Fibroblast of skin of scalp (primary cell): ENCODE results near the gene CDKN3.
A peak's percentile ranks its signal among the peaks of the same experiment; 100 is the strongest.
"Not testable (repeated sequence)": the region's sequence is repeated elsewhere in the genome, so short reads cannot be mapped to it uniquely, and the experiment has no call there.

Experiments
- DNase-seq: peaks from one replicate; pipeline ENCODE4 v3.0.0-alpha.2; 2013

The CDKN3 gene

GRCh38 chr14:54370323-54371198 lies 26.2 kb upstream of the CDKN3 start:
- DNase-seq = no peak

GRCh38 chr14:54374117-54374884 lies 22.5 kb upstream of the CDKN3 start:
- DNase-seq = no peak

- DNase-seq = no peak
These were observed 19.3 kb upstream of the CDKN3 start for GRCh38 chr14:54377501-54377900.

- not testable (repeated sequence) for DNase-seq
These were observed 17.9 kb upstream of the CDKN3 start for GRCh38 chr14:54378893-54379292.

GRCh38 chr14:54380558-54380957 lies 16.2 kb upstream of the CDKN3 start:
- not testable (repeated sequence) for DNase-seq

- DNase-seq = no peak
These were observed 15.0 kb upstream of the CDKN3 start for GRCh38 chr14:54381821-54382220.

GRCh38 chr14:54383835-54384234 lies 13.0 kb upstream of the CDKN3 start:
- no peak for DNase-seq

- DNase-seq = no peak
These were observed 11.3 kb upstream of the CDKN3 start for GRCh38 chr14:54385556-54385955.

GRCh38 chr14:54387328-54387727 lies 9.5 kb upstream of the CDKN3 start:
- no peak for DNase-seq

- DNase-seq = no peak
These were observed 4.5 kb upstream of the CDKN3 start for GRCh38 chr14:54392131-54392859.

GRCh38 chr14:54392986-54393884 lies 3.6 kb upstream of the CDKN3 start:
- DNase-seq = not testable (repeated sequence)

- no peak for DNase-seq
These were observed 2.2 kb upstream of the CDKN3 start for GRCh38 chr14:54394596-54394995.

- no peak for DNase-seq
These were observed 1.5 kb upstream of the CDKN3 start for GRCh38 chr14:54395284-54395683.

GRCh38 chr14:54395716-54396115 lies 1.1 kb upstream of the CDKN3 start:
- no peak for DNase-seq

- no peak for DNase-seq
These were observed 669 bp upstream of the CDKN3 start for GRCh38 chr14:54396183-54396492.

GRCh38 chr14:54399560-54399959 lies 2.8 kb downstream of the CDKN3 start:
- no peak for DNase-seq

- peak; percentile 54 for DNase-seq
These were observed 6.7 kb downstream of the CDKN3 start for GRCh38 chr14:54403401-54404005.

GRCh38 chr14:54410215-54410614 lies 13.4 kb downstream of the CDKN3 start:
- no peak for DNase-seq

GRCh38 chr14:54411371-54411770 lies 14.6 kb downstream of the CDKN3 start:
- DNase-seq = no peak

- peak; percentile 59 for DNase-seq
These were observed 23.8 kb downstream of the CDKN3 start for GRCh38 chr14:54420478-54421142.

GRCh38 chr14:54423991-54424390 lies 27.2 kb downstream of the CDKN3 start:
- no peak for DNase-seq
